Ureter (tissue), 1 donor: ENCODE results near the gene C1orf159. TPM values are rescaled to one million over a fixed set of nuclear protein-coding genes. Genes with fewer than 3 reads are reported as not detected.
A peak's percentile ranks its signal among the peaks of the same experiment; 100 is the strongest.

Experiments
- DNase-seq: peaks from one replicate; pipeline ENCODE4 v3.0.0-alpha.2; 2020; ENCODE audit warnings: low spot score
- total RNA-seq: library from RNA; stranded (reverse); gene quantifications from one replicate; pipeline ENCODE4 v1.2.4, GENCODE V29; 2023
- donor health status: DM: yes; HTN: yes; CAD: no.

The C1orf159 gene
- total RNA-seq, 1 donor from 2014 or later: 29.8 TPM

DNA sequence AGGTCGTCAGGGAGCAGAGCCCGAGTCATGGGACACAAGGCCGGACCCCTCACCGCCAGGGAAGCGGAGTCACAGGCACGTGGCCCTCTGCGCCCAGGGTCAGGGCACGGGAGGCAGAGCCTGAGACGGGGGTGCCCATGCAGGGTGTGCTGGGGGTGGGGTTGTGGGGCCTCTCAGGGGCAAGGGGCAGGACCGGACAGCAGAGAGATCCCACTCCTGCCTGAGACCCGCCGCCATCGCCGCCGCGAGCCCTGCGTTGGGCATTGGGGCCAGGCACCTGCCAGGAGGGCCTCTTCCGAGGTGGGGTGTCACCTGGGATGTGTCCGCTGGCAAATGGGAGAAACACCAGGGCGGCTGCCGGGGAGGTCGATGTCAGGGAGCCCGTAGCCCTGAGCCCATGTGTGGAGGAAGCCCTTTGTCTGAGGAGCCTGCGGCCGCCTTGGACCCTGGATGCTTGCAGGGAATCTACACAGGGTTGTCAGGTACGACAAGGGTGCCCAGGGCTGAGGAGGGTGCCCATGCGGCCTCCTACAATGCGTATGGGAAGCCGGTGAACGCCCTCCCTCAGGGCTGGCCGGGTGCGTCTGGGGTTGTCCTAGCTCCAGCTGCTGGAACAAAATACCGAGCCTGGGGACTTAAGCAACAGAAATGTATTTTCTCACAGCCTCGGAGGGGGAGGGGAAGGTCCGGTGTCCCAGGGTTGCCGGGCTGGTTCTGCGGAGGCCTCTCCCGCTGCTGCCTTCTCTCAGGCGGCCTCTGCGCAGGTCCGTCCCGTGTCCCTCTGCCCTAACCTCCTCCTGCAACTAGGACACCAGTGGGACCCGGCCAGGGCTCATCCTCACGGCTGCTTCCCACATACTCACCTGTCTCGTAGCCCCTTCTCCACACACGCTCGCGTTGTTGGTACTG is 16.4 kb upstream of the C1orf159 start:
- DNase-seq: no peak

GRCh38 chr1:1130206-1131120 is 14.6 kb upstream of the C1orf159 start:
- DNase-seq: no peak

DNA sequence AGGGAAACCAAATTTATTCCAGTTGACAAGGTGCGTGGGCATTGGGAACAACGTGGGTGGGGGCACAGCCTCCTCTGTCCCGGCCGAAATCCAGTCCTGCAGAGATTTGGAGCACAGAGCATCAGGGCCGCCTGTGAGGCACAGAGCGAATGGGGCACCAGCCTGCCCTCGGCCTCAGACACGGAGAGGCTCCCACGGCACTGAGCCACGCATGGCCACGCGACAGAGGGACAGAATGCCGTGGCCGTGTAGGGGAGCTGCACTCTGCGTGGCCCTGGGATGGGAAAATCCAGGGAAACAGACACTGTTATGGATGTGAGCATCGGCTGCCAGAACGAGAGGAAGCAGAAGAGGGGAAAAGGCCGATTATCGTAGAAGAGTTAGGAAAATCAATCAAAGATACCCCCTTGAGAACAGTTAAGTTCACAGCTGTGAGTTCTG is 13.5 kb upstream of the C1orf159 start:
- DNase-seq: no peak

DNA sequence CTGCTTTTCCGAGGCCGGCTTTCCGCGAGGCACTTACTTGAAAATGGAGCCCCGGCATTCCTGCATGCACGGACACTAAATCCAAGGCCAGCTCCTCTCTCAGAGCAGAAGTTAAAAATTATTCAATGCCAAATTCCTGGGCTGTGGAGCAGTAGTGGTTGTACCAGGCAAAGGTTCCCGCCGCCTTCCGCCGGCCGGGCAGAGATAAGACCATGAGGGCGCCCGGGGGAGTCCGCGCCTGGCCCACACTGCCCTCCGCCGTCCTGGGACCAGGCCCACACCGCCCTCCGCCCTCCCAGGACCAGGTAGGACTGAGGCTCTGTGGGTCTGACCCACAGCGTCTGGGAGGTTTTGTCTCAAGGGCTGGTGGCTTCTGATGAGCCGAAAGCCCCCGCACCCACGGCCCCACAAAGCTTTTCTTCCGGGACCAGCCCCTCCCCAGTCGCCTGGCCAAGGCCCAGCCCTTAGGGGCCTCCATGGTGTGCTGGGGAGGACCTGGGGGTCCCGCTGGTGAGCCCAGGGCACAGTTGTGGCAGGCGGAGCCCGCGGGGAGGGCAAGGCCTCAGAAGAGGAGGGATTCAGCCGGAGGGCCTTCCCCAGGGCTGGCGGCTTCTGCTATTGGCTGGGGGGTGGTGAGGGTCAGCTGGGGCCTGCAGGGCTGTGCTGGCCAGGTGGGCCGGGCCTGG is 12.7 kb upstream of the C1orf159 start:
- no peak for DNase-seq

GRCh38 chr1:1127551-1128451 is 11.9 kb upstream of the C1orf159 start:
- no peak for DNase-seq

DNA sequence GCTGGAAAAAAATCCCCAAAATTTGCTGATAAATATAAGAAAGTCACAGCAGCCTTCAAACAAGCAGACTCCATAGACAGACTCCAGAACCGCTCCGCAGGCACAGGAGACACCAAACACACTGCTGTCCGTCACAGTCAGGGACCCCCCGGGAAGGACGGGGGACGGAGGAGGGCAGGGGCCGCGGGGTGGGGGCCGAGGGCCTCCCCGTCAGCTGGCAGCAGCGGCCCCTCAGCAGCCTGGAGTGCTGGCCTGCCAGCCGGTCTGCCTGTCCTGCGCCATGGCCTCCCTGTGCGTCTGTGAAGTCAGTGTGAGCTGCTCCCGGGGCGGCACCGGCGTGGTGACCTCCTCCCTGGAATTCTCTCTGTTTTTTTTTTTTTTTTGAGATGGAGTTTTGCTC is 10.1 kb upstream of the C1orf159 start:
- no peak for DNase-seq

DNA sequence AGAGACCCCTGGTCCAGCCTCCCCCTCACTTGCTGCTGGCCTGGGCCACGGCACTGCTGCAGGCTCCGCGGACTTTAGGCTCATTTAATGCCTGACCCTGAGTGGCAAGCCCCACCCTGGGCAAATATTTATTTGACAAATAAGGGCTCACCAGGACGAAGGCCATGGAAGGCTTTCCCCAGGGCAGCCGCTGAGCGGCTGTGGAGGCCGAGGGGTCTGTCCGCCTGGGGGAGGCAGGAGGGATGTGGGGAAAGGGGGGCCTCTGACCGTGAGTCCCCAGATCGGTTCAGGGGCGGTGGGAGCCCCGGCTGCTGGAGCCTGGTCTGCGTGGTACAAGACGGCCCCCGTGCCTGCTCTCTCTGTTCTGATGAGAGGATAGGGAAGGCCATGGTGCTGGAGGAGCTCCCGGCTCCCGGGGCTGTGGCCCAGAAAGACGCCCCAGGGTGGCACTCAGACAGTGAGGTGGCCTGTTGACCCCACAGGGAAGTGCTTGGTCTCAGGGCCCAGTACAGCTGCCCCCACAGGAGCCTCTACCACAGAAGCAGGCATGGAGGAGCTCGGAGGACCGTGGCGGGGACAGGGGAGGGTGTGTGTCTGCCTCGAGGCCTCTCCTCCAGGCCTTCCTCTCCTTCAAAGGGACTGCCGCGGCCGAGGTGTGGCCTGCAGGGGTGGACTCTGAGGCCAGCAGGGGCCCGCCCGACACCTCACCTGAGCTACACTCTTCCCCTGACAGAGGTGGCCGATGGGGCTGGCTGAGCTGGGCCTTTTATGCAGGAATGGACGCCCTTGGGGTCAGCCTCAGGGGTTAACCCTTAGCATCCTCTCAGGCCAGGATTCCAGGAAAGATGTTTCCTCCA is 9.1 kb upstream of the C1orf159 start:
- no peak for DNase-seq

- DNase-seq: no peak
These were observed 8.6 kb upstream of the C1orf159 start for GRCh38 chr1:1124508-1124785.

DNA sequence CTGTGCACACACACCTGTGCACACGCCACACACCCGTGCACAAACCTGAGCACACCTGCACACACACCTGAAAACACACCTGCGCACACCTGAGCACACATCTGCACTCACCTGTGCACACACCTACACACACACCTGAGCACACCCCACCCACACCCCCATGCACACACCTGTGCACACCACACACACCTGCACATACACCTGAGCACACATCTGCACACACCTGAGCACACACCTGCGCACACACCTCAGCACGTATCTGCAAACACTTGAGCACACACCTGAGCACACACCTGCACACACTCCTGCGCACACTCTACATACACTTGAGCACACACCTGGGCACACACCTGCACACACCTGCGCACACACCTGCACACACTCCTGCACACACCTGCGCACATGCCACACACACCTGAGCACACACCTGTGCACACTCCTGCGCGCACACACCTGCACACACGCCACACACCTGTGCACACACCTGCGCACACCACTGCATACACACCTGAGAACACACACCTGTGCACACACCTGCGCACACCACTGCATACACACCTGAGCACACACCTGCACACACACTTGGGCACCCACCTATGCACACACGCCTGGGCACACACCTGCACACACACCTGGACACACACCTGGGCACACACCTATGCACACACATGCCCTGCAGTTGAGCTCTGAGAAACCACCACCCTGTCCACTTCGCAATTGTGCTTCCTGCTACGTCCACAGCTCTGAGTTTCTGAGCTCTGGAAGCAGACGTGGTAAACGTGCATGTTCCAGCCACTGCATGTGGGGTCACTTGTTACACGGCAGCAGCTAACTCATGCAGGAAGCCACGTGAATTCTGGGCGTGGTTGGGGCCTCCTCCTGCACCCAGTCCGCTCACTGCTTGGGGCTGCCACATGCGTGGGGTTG is 8.0 kb upstream of the C1orf159 start:
- DNase-seq: no peak

DNA sequence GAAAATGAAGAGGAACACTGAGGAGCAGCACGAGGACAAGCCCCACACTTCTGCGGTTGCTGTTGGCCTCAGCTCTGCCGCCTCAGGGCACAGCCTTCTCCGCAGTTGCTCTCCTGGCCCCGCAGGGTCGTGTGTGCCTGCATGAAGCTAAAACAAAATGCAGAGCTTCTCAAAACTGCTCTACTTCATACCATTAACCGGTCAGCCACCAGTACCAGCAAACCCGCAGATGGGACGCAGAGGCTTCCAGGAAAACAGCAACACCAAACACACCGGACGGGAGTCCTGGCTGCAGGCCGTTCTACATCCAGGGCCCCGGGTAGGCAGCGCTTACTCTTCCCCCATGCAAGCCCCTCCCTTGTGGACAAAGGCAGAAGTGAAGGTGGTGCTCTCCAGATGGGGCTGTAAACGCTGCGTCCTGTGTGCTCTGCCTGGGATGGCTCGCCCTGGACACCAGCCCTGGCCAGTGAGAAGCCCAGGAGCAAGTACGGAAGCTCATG is 7.1 kb upstream of the C1orf159 start:
- DNase-seq: no peak

DNA sequence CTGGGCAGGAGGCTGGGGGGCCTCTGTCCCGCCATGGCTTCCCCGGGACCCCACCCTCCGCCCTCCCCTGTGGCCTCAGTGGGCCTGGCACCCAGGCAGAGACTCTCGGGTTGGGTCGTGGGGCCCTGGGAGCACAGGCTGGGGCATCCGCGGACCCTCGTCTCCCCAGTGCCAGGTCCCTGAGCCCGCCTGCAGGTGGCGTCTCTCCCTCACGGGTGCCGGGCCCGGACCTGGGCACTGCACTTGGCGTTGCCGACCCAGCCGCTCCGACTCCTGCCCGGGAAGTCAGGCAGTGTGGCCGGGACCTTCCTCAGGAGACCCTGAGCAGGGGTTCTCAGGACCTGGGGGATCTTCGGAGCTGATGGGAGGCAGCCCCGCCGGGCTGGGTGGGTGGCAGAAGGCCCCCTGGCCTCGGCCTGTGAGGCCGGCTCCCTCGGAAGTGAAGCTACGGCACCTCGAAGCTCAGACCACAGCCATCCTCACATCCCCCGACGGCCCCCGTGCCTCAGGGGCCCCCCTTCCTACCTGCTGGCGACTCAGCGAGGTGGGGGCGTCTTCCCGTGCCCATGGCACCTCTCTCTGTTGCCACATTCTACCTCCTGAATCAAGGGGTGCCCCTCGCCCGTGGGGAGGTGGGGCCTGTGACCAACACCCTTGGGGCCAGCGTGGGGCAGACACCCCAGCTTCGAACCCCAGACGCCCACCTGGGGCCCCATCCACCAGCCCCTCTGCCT is 6.4 kb upstream of the C1orf159 start:
- DNase-seq: peak; percentile 85

- no peak for DNase-seq
These were observed 5.8 kb upstream of the C1orf159 start for GRCh38 chr1:1121611-1122077.

- DNase-seq: no peak
These were observed 5.1 kb upstream of the C1orf159 start for GRCh38 chr1:1120866-1121591.

DNA sequence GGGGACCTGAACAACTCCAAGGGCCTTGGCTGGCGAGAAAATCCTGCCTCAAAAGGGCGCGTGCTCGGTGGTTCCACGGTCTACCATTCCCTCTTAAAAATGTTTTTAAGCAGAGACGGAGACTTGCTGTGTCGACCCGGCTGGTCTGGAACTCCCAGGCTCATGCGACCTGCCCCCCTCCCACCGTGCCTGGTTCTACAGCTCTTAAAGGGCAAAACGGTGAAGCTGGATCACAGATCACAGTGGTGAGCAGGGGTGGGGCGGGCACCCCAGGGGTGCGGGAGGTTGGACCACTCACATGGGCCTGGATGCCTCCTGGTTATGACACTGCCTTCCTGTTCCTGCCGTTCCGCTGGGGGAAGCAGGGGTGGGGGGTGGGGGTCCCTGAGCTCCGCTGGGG is 4.2 kb upstream of the C1orf159 start:
- DNase-seq: no peak

- no peak for DNase-seq
These were observed 3.5 kb upstream of the C1orf159 start for GRCh38 chr1:1119272-1119890.

GRCh38 chr1:1118876-1119220 is 3.0 kb upstream of the C1orf159 start:
- DNase-seq: no peak
